Activated naive CD4-positive, alpha-beta T cell treated with anti-CD3 and anti-CD28 coated beads, Interleukin-2, amount 50 U/mL, for 24 hours (primary cell): Measurements from ENCODE around the gene ITSN2.
"Not testable (repeated sequence)": the region's sequence is repeated elsewhere in the genome, so short reads cannot be mapped to it uniquely, and the experiment has no call there.

Source experiments
- H3K27ac Mint-ChIP-seq: one replicate; pipeline ENCODE4 v1.8.0; 2021; ENCODE audit warnings: mild to moderate bottlenecking, mixed read lengths
- H3K27me3 Mint-ChIP-seq: one replicate; pipeline ENCODE4 v1.8.0; 2021; ENCODE audit warnings: mixed read lengths
- H3K36me3 Mint-ChIP-seq: one replicate; pipeline ENCODE4 v1.8.0; 2021; ENCODE audit warnings: mixed read lengths
- H3K4me1 Mint-ChIP-seq: one replicate; pipeline ENCODE4 v1.8.0; 2021; ENCODE audit warnings: mixed read lengths
- H3K4me3 Mint-ChIP-seq: one replicate; pipeline ENCODE4 v1.8.0; 2021; ENCODE audit warnings: mild to moderate bottlenecking, mixed read lengths
- H3K9me3 Mint-ChIP-seq: one replicate; pipeline ENCODE4 v1.8.0; 2021; ENCODE audit warnings: mixed read lengths

ITSN2 gene

DNA sequence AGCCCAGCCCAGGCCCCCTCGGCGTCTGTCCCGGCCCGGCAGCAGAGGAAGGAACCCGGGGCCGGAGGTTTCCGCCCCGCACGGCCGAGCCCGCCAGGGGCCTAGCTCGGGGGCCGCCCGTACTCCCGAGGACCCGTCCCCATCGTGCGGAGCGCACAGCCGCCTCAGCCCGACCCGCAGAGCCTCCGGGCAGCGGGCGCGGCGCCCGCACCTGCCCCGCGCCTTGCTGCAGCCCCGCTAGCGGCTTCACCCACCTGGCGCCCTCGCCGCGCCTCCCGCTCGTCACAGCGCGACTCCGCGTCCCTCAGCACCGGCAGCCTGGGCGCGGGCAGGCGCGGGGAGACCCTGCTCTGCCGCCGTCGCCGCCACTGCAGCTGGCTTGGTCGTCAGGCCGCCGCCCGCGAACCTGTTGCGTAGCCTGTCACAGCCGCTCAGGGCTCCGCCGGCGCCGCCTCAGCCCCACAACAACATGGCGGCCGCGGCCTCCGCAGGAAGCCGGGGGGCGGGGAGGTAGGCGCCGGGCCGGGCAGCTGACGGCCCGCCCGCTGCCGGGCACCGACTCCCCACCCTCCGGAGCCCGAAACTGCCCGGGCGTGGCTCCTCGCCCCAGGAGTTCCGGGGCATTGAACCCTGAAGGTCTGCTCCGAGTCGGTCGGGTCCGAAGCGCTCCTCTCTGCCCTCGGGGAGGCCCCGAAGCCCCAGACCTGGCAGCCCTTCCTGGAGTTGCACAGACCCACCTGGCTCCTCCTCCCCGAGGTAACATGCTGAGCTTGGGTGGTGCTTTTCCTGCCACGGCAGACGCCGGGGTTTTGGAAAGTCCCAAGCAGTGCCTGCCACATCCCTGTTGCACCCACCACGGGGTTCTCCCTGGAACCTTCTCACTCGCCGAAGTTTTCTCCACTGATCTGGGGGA lies at the start of gene ITSN2:
Gene ITSN2 (minus strand): TSS at position 487 of the 913 bp plus-strand sequence. CDS start 32,454 bp downstream, outside the sequence.
- H3K36me3 Mint-ChIP-seq: no peaks in the 10 kb centered on the region
- H3K27me3 Mint-ChIP-seq: no peaks in the 10 kb centered on the region
- peak within 1 kb of the TSS; percentile 88 for H3K4me3 Mint-ChIP-seq
- H3K27ac Mint-ChIP-seq: peak within 1 kb of the TSS; percentile 96
- no peaks in the 10 kb centered on the region for H3K9me3 Mint-ChIP-seq
- H3K4me1 Mint-ChIP-seq: peaks cover 30% of the 10 kb centered on the region

DNA sequence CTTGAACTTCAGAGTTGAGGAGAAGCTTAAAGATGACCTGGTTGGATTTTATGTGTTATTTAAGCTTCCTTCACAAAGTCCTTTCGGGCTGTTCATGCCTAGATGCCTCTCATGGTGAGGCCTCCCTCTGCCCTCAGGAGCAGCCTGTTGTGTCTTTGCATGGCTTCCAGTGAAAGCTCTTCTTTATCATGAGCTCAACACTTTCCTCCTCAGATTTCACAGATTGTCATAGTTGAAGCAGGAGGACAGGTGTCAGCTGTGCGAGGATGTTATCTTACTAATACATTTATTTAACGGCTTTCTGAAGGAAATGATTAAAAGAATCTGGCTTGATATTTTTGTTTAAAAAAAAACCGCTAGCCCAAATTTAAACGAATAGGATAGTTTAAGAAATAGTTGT lies 48.8 kb upstream of the ITSN2 start:
- Mint-ChIP-seq H3K9me3 (no peaks in the 10 kb centered on the region), H3K36me3 (no peaks in the 10 kb centered on the region), H3K4me1 (no peaks in the 10 kb centered on the region), H3K4me3 (no peak overlapping the region), H3K27me3 (peaks cover 7% of the 10 kb centered on the region), H3K27ac (no peak overlapping the region)

DNA sequence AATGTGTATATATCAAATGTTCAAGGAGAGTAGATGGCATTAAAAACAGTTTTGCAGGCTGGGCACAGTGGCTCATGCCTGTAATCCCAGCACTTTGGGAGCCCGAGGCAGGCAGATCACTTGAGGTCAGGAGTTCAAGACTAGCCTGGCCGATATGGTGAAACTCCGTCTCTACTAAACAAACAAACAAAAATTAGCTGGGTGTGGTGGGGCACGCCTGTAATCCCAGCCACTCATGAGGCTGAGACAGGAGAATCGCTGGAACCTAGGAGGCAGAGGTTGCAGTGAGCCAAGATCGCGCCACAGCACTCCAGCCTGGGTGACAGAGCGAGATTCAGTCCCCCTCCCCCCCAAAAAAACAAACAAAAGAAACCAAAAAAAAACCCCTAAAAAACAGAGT lies 48.4 kb upstream of the ITSN2 start:
- H3K4me3 Mint-ChIP-seq, H3K9me3 Mint-ChIP-seq, H3K27ac Mint-ChIP-seq, H3K4me1 Mint-ChIP-seq, H3K36me3 Mint-ChIP-seq, H3K27me3 Mint-ChIP-seq: not testable (repeated sequence)

DNA sequence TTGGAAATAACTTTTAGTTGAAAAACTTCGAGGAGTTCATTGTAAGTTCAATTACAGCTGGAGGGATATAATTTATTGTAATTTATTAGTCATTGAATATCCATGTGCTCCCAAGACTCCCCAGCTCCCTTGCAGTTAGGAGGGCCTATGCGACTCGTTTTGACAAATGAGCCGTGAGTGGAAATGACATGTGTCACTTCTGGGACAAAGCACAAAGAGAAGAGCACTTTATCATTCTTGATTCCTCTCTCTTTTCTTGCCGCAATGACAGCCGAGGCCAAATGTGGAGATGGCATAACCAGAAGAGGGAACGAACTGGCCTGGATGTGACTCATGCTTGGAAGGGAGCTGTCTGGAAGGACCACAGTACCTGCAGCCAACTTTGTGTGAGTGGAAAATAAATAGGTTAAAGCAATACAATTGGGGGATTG lies 44.2 kb upstream of the ITSN2 start:
- no peaks in the 10 kb centered on the region for H3K9me3 Mint-ChIP-seq
- H3K27ac Mint-ChIP-seq: no peak overlapping the region
- no peaks in the 10 kb centered on the region for H3K36me3 Mint-ChIP-seq

DNA sequence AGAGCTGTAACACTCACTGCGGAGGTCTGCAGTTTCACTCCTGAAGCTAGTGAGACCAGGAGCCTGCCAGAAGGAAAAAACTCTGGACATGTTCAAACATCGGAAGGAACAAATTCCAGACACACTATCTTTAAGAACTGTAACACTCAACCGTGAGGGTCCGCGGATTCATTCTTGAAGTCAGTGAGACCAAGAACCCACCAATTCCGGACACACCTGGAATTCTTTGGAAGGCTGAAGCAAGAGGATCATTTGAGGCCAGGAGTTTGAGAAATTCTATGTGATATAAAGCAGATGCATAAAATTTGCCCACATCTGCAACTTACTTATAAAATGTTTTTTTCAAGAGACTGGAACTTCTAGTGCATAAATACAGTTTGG lies 43.5 kb upstream of the ITSN2 start:
- Mint-ChIP-seq H3K4me1 (no peaks in the 10 kb centered on the region), H3K36me3 (no peaks in the 10 kb centered on the region), H3K27ac (no peak overlapping the region), H3K4me3 (no peak overlapping the region), H3K9me3 (no peaks in the 10 kb centered on the region), H3K27me3 (peaks cover 5% of the 10 kb centered on the region)

More for the DNA sequence above, 44.2 kb upstream of the ITSN2 start:
- no peaks in the 10 kb centered on the region for H3K4me1 Mint-ChIP-seq
- H3K4me3 Mint-ChIP-seq: no peak overlapping the region
- H3K27me3 Mint-ChIP-seq: peaks cover 5% of the 10 kb centered on the region

DNA sequence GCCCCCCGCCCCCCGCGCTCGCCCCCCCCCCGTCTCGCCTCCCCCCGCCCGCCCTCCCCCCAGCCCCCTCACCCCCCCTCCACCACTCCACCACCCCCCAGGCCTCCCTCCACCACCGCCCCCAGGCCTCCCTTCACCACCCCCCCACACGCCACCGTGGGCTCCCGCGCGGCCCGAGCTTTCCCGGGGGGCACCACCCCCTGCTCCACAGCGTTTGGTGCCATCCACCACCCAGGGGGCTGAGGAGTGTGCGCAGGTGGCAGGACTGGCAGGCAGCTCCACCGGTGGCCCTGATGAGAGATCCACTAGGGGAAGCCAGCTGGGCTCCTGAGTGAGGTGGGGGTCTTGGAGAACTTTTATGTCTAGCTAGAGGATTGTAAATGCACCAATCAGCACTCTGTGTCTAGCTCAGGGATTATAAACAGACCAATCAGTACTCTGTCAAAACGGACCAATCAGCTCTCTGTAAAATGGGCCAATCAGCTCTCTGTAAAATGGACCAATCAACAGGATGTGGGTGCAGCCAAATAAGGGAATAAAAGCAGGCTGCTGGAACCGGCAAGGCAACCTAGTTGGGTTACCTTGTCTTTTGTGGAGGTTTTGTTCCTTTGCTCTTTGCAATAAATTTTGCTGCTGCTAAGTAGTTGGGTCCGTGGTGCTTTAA lies 43.0 kb upstream of the ITSN2 start:
- Mint-ChIP-seq H3K27ac (no peak overlapping the region), H3K27me3 (peaks cover 5% of the 10 kb centered on the region), H3K4me1 (no peaks in the 10 kb centered on the region), H3K36me3 (no peaks in the 10 kb centered on the region), H3K4me3 (no peak overlapping the region), H3K9me3 (no peaks in the 10 kb centered on the region)

DNA sequence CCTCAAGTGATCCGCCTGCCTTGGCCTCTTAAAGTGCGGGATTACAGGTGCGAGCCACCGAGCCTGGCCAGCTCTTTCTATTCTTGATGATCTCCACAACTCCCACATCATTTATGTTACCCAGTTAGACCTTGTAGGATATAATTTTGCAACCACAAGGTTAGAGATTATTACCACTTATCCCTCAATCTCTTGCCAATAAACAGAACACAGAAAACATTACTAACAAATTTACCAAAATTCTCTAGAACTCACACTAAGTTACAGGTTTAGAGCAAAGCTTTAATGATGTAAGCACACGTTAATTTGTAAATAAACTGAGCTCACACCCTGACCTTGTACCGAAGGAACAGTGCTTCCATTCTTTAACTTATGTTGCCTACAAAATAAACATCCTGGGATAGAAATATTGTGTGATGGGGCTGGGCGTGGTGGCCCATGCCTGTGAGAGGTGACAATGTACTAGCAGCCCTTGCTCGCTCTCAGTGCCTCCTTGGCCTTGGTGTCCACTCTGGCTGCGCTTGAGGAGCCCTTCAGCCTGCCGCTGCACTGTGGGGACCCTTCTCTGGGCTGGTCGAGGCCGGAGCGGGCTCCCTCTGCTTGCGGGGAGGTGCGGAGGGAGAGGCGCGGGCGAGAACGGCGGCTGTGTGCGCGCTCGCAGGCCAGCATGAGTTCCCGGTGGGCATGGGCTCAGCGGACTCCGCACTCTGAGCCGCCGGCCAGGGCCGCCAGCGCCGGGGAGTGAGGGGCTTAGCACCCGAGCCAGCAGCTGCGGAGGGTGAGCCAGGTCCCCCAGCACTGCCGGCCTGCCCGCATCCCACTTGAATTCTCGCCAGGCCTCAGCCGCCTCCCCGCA lies 42.1 kb upstream of the ITSN2 start:
- Mint-ChIP-seq H3K9me3 (no peaks in the 10 kb centered on the region), H3K27me3 (peaks cover 4% of the 10 kb centered on the region), H3K36me3 (no peaks in the 10 kb centered on the region), H3K27ac (no peak overlapping the region), H3K4me3 (no peak overlapping the region), H3K4me1 (no peaks in the 10 kb centered on the region)

DNA sequence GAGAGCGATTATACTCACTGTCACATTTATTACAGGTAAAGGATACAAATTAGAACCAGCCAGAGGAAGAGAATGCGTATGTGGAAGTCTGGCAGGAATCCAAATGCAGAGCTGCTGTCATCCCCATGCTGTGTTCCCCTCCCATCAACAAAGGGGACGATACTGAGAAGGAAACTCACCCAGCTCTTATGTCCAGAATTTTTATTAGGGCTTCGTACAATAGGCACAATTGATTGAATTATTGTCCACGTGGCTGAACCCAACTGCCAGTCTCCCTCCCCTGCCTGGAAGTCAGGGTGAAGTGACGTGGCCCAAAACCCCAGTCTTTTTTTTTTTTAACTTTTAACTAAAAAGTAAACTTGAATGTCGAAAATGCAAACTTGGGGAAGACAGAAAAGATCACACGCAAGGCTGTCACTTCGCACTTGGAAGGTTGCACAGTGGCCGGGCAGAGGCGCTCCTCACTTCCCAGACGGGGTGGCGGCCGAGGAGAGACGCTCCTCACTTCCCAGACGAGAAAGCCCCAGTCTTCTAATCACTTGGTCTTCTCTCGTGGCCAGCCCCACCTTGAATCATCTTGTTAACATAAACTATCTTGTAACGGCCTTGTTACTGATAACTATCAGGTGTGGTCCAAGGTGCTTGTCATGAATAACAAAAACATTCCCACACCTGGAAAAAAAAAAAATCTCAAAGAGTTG lies 40.0 kb upstream of the ITSN2 start:
- Mint-ChIP-seq H3K36me3 (no peaks in the 10 kb centered on the region), H3K9me3 (no peaks in the 10 kb centered on the region), H3K27ac (no peak overlapping the region), H3K4me1 (no peaks in the 10 kb centered on the region), H3K4me3 (no peak overlapping the region), H3K27me3 (peaks cover 2% of the 10 kb centered on the region)

DNA sequence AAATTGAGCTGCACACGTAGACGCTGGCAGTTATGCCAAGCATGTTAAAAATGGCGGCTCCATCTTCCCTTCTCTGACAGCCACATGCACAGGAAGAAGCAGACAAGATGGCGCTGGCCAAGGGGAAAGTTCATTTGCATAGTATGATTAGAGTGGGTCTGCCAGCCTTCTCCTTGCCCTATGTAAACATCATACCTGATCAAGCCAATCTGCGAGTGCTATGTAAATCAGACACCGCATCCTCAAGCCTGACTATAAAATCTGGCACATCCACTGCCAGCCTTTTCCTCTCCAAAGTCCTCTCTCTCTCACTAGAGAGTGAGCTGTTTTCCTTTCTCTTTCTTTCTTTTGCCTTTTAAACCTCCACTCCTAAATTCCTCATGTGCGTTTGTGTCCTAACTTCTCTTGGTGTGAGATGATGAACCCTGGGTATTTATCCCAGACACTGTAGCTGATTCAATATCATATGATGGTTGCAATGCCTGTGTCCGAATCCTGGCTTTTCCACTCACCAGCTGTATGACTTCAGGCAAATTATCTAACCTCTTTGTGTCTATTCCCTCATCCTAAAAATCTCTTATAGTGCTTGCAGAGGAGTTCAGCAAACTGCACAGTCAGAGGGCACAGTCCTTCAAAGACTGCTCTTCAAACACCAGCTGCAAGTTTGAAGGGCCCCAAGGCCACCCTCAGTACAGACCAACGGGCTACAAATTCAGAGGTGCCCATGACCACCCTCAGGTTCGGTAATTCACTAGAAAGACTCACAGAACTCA lies 39.3 kb upstream of the ITSN2 start:
- Mint-ChIP-seq H3K4me3 (no peak overlapping the region), H3K4me1 (no peaks in the 10 kb centered on the region), H3K27ac (no peak overlapping the region), H3K9me3 (no peaks in the 10 kb centered on the region), H3K27me3 (peaks cover 2% of the 10 kb centered on the region), H3K36me3 (no peaks in the 10 kb centered on the region)

DNA sequence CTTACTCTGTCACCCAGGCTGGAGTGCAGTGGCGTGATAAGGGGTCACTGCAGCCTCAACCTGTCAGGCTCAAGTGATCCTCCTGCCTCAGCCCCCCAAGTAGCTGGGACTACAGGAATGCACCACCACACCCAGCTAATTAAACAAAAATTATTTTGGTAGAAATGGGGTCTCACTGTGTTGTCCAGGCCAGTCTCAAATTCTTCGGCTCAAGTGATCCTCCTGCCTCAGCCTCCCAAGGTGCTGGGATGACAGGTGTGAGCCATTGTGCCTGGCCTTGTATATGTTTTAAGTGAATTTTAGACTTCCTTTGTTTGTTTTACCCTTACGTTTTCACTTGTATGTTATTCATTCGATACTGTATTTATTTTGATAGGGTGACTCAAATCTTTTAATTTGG lies 34.7 kb upstream of the ITSN2 start:
- Mint-ChIP-seq H3K4me3 (no peak overlapping the region), H3K4me1 (no peaks in the 10 kb centered on the region), H3K9me3 (no peaks in the 10 kb centered on the region), H3K36me3 (no peaks in the 10 kb centered on the region), H3K27me3 (no peaks in the 10 kb centered on the region), H3K27ac (no peak overlapping the region)

DNA sequence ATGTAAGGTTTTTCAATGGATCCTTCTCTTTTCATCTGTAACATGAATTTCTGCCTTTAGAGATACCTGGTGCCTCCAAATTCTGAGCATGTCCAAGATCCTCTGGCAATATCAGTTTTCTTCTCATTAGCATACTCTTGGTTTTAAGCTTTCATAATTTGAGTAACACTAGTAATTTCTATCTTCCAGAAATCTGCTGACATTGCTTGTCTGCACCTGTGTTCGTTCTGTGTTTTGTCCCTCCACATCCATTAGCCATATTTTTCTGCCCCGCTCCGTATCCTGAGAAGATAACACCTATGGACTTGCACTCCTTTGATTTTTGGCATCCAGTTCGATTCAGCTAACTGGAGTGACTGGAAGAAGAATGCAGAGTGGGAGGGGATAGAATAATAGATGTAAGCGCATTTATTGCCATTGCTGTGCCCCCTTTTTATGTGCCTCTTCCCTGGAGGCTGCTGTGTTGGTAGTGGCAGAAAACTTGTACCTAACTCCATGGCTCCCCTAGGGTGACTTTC lies 32.3 kb upstream of the ITSN2 start:
- Mint-ChIP-seq H3K27ac (no peak overlapping the region), H3K9me3 (no peaks in the 10 kb centered on the region), H3K4me3 (no peak overlapping the region), H3K27me3 (no peaks in the 10 kb centered on the region), H3K36me3 (no peaks in the 10 kb centered on the region), H3K4me1 (no peaks in the 10 kb centered on the region)

DNA sequence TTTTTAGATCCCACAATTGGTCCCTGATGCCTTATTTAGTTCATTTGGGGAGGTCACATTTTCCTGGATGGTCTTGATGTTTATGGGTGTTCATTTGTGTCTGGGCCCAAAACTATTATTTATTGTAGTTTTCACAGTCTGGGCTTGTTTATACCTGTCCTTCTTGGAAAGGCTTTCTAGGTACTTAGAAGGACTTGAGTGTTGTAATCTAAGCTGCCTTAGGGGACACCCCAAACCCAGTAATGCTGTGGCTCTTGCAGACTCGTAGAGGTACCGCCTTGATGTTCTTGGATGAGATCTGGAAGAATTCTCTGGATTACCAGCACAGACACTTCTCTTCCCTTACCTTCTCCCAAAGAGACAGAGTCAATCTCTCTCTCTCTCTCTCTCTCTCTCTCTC lies 25.0 kb upstream of the ITSN2 start:
- Mint-ChIP-seq H3K4me1 (no peaks in the 10 kb centered on the region), H3K27ac (no peak overlapping the region)

DNA sequence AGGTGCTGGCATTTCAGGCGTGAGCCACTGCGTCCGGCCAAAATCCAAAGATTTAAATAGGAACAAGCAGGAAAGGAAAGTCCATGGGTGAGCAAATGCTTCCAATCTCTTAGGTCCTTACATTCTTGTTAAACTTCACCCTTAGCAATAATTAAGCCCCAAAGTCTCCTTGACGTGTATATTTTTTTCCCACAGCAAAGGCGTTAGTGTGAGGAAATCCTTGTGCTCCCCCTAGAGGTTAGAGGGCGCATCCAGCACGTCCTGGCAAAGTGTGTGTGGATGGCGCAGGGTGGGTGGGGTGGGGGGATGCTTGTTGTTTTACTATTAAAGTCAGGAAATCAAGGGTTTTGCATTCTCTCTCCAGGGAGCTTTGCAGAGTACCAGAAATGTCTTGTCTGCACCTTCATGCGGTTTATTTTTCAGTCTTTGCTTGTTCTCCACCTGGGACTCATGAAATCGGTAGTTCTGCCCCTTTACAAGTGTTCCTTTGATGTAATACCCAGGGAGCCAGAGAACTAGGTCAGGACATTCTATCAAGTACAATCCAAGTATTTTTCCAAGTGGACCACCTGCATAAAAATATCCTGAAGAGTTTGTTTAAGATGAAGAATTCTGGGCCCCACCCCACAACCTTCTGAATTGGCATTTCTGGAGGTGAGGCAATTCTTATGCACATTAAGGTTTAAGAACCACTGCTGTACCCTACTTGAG lies 22.2 kb upstream of the ITSN2 start:
- no peak overlapping the region for H3K27ac Mint-ChIP-seq
- H3K36me3 Mint-ChIP-seq: no peaks in the 10 kb centered on the region
- no peak overlapping the region for H3K4me3 Mint-ChIP-seq
- H3K9me3 Mint-ChIP-seq: no peaks in the 10 kb centered on the region
- H3K27me3 Mint-ChIP-seq: no peaks in the 10 kb centered on the region
- no peaks in the 10 kb centered on the region for H3K4me1 Mint-ChIP-seq

More for the DNA sequence above, 25.0 kb upstream of the ITSN2 start:
- H3K27me3 Mint-ChIP-seq: no peaks in the 10 kb centered on the region
- no peaks in the 10 kb centered on the region for H3K36me3 Mint-ChIP-seq
- H3K4me3 Mint-ChIP-seq: no peak overlapping the region
- no peaks in the 10 kb centered on the region for H3K9me3 Mint-ChIP-seq

DNA sequence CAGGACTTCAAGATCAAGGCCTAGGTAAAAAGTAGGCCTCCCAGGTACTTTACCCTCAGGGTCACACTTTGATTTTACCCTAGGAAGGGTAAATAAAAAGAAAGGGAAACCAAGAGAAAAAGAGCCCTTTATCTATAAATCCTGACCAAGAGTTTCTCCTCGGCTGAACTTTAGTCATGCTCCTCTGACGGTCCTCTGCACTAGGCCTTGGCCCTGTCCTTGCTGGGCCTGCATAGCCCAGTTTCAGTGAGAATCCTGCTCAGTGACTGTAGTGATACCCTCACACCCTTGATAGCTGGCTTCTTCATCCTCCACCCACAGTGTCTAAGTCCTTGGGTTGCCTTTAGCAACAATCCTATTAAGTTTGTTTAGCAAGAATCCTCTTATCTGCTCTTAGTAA lies 20.5 kb upstream of the ITSN2 start:
- H3K4me3 Mint-ChIP-seq: no peak overlapping the region
- H3K9me3 Mint-ChIP-seq: no peaks in the 10 kb centered on the region
- no peaks in the 10 kb centered on the region for H3K36me3 Mint-ChIP-seq
- no peaks in the 10 kb centered on the region for H3K27me3 Mint-ChIP-seq
- no peaks in the 10 kb centered on the region for H3K4me1 Mint-ChIP-seq
- H3K27ac Mint-ChIP-seq: no peak overlapping the region
